Measurements from ENCODE around the gene PRLH.

PRLH gene

GRCh38 chr2:237613679-237614078 lies 47.3 kb downstream of the PRLH start:
- Histone ChIP-seq H3K27me3 (ENCODE audit: low read length) (no peaks in the 10 kb centered on the region), H2AFZ (ENCODE audit: low read depth, low read length, severe bottlenecking) (no peak overlapping the region), H3K79me2 (ENCODE audit: insufficient read depth, low read length) (no peaks in the 10 kb centered on the region), H3K36me3 (ENCODE audit: low read length) (no peaks in the 10 kb centered on the region), H3K9ac (ENCODE audit: low read length) (no peak overlapping the region), H3K9me2 (replicated peaks; ENCODE audit: insufficient read depth, low read length) (no peaks in the 10 kb centered on the region), H3K9me3 (ENCODE audit: insufficient read depth, low read length) (no peaks in the 10 kb centered on the region), H3K27ac (ENCODE audit: low read depth, low read length) (no peak overlapping the region), H3K4me3 (ENCODE audit: insufficient read depth, low read length, poor library complexity, severe bottlenecking) (no peak overlapping the region), H3K4me2 (ENCODE audit: low read depth, low read length, poor library complexity, severe bottlenecking) (no peak overlapping the region), H4K20me1 (ENCODE audit: low read depth, low read length) (no peaks in the 10 kb centered on the region), H3F3A (ENCODE audit: insufficient read depth) (no peaks in the 10 kb centered on the region)
- TF ChIP-seq EZH2phosphoT487 (conservative IDR thresholded peaks at IDR 0.05; ENCODE audit: low read length) = no peak
- TF ChIP-seq CTCF (IDR thresholded peaks at IDR 0.05; ENCODE audit: insufficient read depth, low read length, poor library complexity, severe bottlenecking) = no peak

- H3K9ac ChIP-seq (ENCODE audit: low read length) = no peak overlapping the region
- H3K27me3 ChIP-seq (ENCODE audit: low read length) = no peaks in the 10 kb centered on the region
- H3K79me2 ChIP-seq (ENCODE audit: insufficient read depth, low read length) = no peaks in the 10 kb centered on the region
- no peak overlapping the region for H2AFZ ChIP-seq (ENCODE audit: low read depth, low read length, severe bottlenecking)
- no peaks in the 10 kb centered on the region for H3F3A ChIP-seq (ENCODE audit: insufficient read depth)
- no peaks in the 10 kb centered on the region for H3K9me3 ChIP-seq (ENCODE audit: insufficient read depth, low read length)
- no peaks in the 10 kb centered on the region for H4K20me1 ChIP-seq (ENCODE audit: low read depth, low read length)
- no peaks in the 10 kb centered on the region for H3K9me2 ChIP-seq (replicated peaks; ENCODE audit: insufficient read depth, low read length)
- no peak overlapping the region for H3K27ac ChIP-seq (ENCODE audit: low read depth, low read length)
- H3K4me2 ChIP-seq (ENCODE audit: low read depth, low read length, poor library complexity, severe bottlenecking) = no peak overlapping the region
- no peaks in the 10 kb centered on the region for H3K36me3 ChIP-seq (ENCODE audit: low read length)
- H3K4me3 ChIP-seq (ENCODE audit: insufficient read depth, low read length, poor library complexity, severe bottlenecking) = no peak overlapping the region
- TF ChIP-seq CTCF (IDR thresholded peaks at IDR 0.05; ENCODE audit: insufficient read depth, low read length, poor library complexity, severe bottlenecking) (no peak), EZH2phosphoT487 (conservative IDR thresholded peaks at IDR 0.05; ENCODE audit: low read length) (no peak)
Observed at GRCh38 chr2:237614151-237614720, 47.9 kb downstream of the PRLH start.

GRCh38 chr2:237615631-237616249 lies 49.4 kb downstream of the PRLH start:
- Histone ChIP-seq H3K27ac (ENCODE audit: low read depth, low read length) (no peak overlapping the region), H3K9ac (ENCODE audit: low read length) (no peak overlapping the region), H3K4me2 (ENCODE audit: low read depth, low read length, poor library complexity, severe bottlenecking) (no peak overlapping the region), H4K20me1 (ENCODE audit: low read depth, low read length) (no peaks in the 10 kb centered on the region), H2AFZ (ENCODE audit: low read depth, low read length, severe bottlenecking) (no peak overlapping the region), H3K9me2 (replicated peaks; ENCODE audit: insufficient read depth, low read length) (no peaks in the 10 kb centered on the region), H3K27me3 (ENCODE audit: low read length) (no peaks in the 10 kb centered on the region), H3F3A (ENCODE audit: insufficient read depth) (no peaks in the 10 kb centered on the region), H3K4me3 (ENCODE audit: insufficient read depth, low read length, poor library complexity, severe bottlenecking) (no peak overlapping the region), H3K9me3 (ENCODE audit: insufficient read depth, low read length) (no peaks in the 10 kb centered on the region), H3K36me3 (ENCODE audit: low read length) (no peaks in the 10 kb centered on the region), H3K79me2 (ENCODE audit: insufficient read depth, low read length) (no peaks in the 10 kb centered on the region)
- TF ChIP-seq EZH2phosphoT487 (conservative IDR thresholded peaks at IDR 0.05; ENCODE audit: low read length) (no peak), CTCF (IDR thresholded peaks at IDR 0.05; ENCODE audit: insufficient read depth, low read length, poor library complexity, severe bottlenecking) (no peak)

All from SU-DHL-6 (cell line).